ACC112 (cell line): ENCODE results near the gene LMOD1.

Experiments used
- H2AFZ ChIP-seq: fragments of 200-600 bp; sonication (generic); one replicate; pipeline ENCODE4 v1.6.0; 2017; ENCODE audit warnings: antibody characterized with exemption, low read length; ENCODE audit not compliant: unreplicated experiment
- H3K27ac ChIP-seq: fragments of 200-600 bp; sonication (generic); 2 replicates; pipeline ENCODE4 v1.5.1; 2014; ENCODE audit warnings: low read depth, mild to moderate bottlenecking, antibody characterized with exemption, low read length, moderate library complexity
- H3K27me3 ChIP-seq: fragments of 200-600 bp; sonication (generic); 2 replicates; pipeline ENCODE4 v1.6.1; 2014; ENCODE audit warnings: mild to moderate bottlenecking, antibody characterized with exemption, low read length, moderate library complexity, mixed read lengths; ENCODE audit not compliant: insufficient read depth
- H3K36me3 ChIP-seq: fragments of 200-600 bp; sonication (generic); 2 replicates; pipeline ENCODE4 v1.6.1; 2016; ENCODE audit warnings: mild to moderate bottlenecking, antibody characterized with exemption, low read length, moderate library complexity, mixed read lengths; ENCODE audit not compliant: insufficient read depth
- H3K4me1 ChIP-seq: fragments of 200-600 bp; sonication (generic); one replicate; pipeline ENCODE4 v1.6.1; 2016; ENCODE audit warnings: low read length, mixed read lengths; ENCODE audit not compliant: insufficient read depth, unreplicated experiment, control insufficient read depth
- H3K4me3 ChIP-seq: fragments of 200-600 bp; sonication (generic); 2 replicates; pipeline ENCODE4 v1.5.1; 2014; ENCODE audit warnings: mild to moderate bottlenecking, low read depth, low read length
- H3K79me2 ChIP-seq: fragments of 200-600 bp; sonication (generic); one replicate; pipeline ENCODE4 v1.6.0; 2016; ENCODE audit warnings: low read length; ENCODE audit not compliant: control insufficient read depth, unreplicated experiment, insufficient read depth

LMOD1 gene

GRCh38 chr1:201937624-201938213, 8.6 kb downstream of the LMOD1 start:
- Histone ChIP-seq H3K4me1 (peaks cover 24% of the 10 kb centered on the region), H3K79me2 (no peaks in the 10 kb centered on the region), H3K36me3 (no peaks in the 10 kb centered on the region), H3K27me3 (no peaks in the 10 kb centered on the region), H3K4me3 (no peak overlapping the region), H3K27ac (peak overlapping the region; percentile 40), H2AFZ (no peak overlapping the region)

GRCh38 chr1:201933840-201934430, 12.4 kb downstream of the LMOD1 start:
- Histone ChIP-seq H3K4me3 (no peak overlapping the region), H2AFZ (peak overlapping the region; percentile 31), H3K27me3 (no peaks in the 10 kb centered on the region), H3K36me3 (no peaks in the 10 kb centered on the region), H3K79me2 (no peaks in the 10 kb centered on the region), H3K27ac (no peak overlapping the region), H3K4me1 (peaks cover 24% of the 10 kb centered on the region)

GRCh38 chr1:201930803-201931202, 15.5 kb downstream of the LMOD1 start:
- Histone ChIP-seq H3K4me1 (peaks cover 10% of the 10 kb centered on the region), H3K79me2 (no peaks in the 10 kb centered on the region), H3K4me3 (no peak overlapping the region), H3K36me3 (no peaks in the 10 kb centered on the region), H3K27ac (no peak overlapping the region), H3K27me3 (no peaks in the 10 kb centered on the region), H2AFZ (no peak overlapping the region)

GRCh38 chr1:201930137-201930536, 16.2 kb downstream of the LMOD1 start:
- no peak overlapping the region for H3K4me3 ChIP-seq
- no peaks in the 10 kb centered on the region for H3K27me3 ChIP-seq
- H3K36me3 ChIP-seq, result no peaks in the 10 kb centered on the region
- H3K27ac ChIP-seq, result no peak overlapping the region
- H2AFZ ChIP-seq, result no peak overlapping the region
- H3K4me1 ChIP-seq, result peaks cover 10% of the 10 kb centered on the region
- H3K79me2 ChIP-seq, result no peaks in the 10 kb centered on the region

- Histone ChIP-seq H3K36me3 (no peaks in the 10 kb centered on the region), H3K4me1 (no peaks in the 10 kb centered on the region), H3K4me3 (no peak overlapping the region), H2AFZ (no peak overlapping the region), H3K79me2 (no peaks in the 10 kb centered on the region), H3K27me3 (no peaks in the 10 kb centered on the region), H3K27ac (no peak overlapping the region)
These were observed 18.1 kb downstream of the LMOD1 start for GRCh38 chr1:201928266-201928665.

- no peak overlapping the region for H2AFZ ChIP-seq
- H3K36me3 ChIP-seq, result no peaks in the 10 kb centered on the region
- no peaks in the 10 kb centered on the region for H3K79me2 ChIP-seq
- no peaks in the 10 kb centered on the region for H3K27me3 ChIP-seq
- no peaks in the 10 kb centered on the region for H3K4me1 ChIP-seq
- no peak overlapping the region for H3K27ac ChIP-seq
- H3K4me3 ChIP-seq, result no peak overlapping the region
These were observed 20.2 kb downstream of the LMOD1 start for GRCh38 chr1:201925981-201926645.

- no peaks in the 10 kb centered on the region for H3K4me1 ChIP-seq
- H3K79me2 ChIP-seq, result no peaks in the 10 kb centered on the region
- no peak overlapping the region for H2AFZ ChIP-seq
- H3K4me3 ChIP-seq, result no peak overlapping the region
- no peak overlapping the region for H3K27ac ChIP-seq
- no peaks in the 10 kb centered on the region for H3K27me3 ChIP-seq
- no peaks in the 10 kb centered on the region for H3K36me3 ChIP-seq
These were observed 21.1 kb downstream of the LMOD1 start for GRCh38 chr1:201925301-201925567.

- H2AFZ ChIP-seq, result no peak overlapping the region
These were observed 24.3 kb downstream of the LMOD1 start for GRCh38 chr1:201921952-201922558.

GRCh38 chr1:201918343-201918742, 28.0 kb downstream of the LMOD1 start:
- no peaks in the 10 kb centered on the region for H3K27me3 ChIP-seq

More at GRCh38 chr1:201921952-201922558, 24.3 kb downstream of the LMOD1 start:
- no peaks in the 10 kb centered on the region for H3K79me2 ChIP-seq
- peaks cover 15% of the 10 kb centered on the region for H3K4me1 ChIP-seq
- no peak overlapping the region for H3K4me3 ChIP-seq
- no peak overlapping the region for H3K27ac ChIP-seq
- no peaks in the 10 kb centered on the region for H3K36me3 ChIP-seq
- no peaks in the 10 kb centered on the region for H3K27me3 ChIP-seq

GRCh38 chr1:201917362-201918033, 28.9 kb downstream of the LMOD1 start:
- H3K36me3 ChIP-seq, result no peaks in the 10 kb centered on the region
- H3K27me3 ChIP-seq, result no peaks in the 10 kb centered on the region
- peaks cover 27% of the 10 kb centered on the region for H3K4me1 ChIP-seq
- H3K4me3 ChIP-seq, result peak overlapping the region; percentile 11; the same call in 1 of the 2 replicates
- H3K27ac ChIP-seq, result peak overlapping the region; percentile 74
- H2AFZ ChIP-seq, result no peak overlapping the region
- no peaks in the 10 kb centered on the region for H3K79me2 ChIP-seq

More at GRCh38 chr1:201918343-201918742, 28.0 kb downstream of the LMOD1 start:
- Histone ChIP-seq H3K36me3 (no peaks in the 10 kb centered on the region), H2AFZ (no peak overlapping the region), H3K79me2 (no peaks in the 10 kb centered on the region), H3K4me1 (peaks cover 27% of the 10 kb centered on the region), H3K27ac (peak overlapping the region; percentile 74; the same call in 1 of the 2 replicates), H3K4me3 (no peak overlapping the region)
